GM19372 (cell line): ENCODE measurements around the gene GIMD1.
"Not testable (repeated sequence)": the region's sequence is repeated elsewhere in the genome, so short reads cannot be mapped to it uniquely, and the experiment has no call there.

ENCODE experiments used
- ATAC-seq: cut with Tn5 transposase; IDR thresholded peaks from one replicate; pipeline ENCODE4 v1.9.1; 2021; ENCODE audit warnings: mild to moderate bottlenecking, low read depth, moderate library complexity; ENCODE audit not compliant: unreplicated experiment

Gene GIMD1

DNA sequence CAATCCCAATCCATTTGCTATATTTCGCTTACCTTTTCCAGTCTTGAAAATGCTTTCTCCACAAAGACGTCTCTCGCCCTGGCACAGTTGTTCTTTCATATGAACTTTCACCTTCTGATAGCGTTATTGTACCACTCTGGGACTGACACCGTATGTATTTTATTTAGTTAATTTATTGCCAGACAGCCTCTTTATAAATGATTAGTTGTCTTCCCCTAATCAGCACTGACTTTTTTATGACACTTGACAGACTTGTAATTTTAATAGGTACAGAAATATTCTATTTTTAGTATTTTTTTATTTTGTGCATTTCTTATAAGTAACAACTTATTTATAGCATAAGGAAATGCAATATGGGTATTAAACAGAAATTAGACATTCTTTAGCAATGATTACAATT lies at the start of gene GIMD1:
Gene GIMD1 (minus strand): TSS at position 101 of the 400 bp plus-strand sequence. CDS start 1,343 bp downstream, outside the sequence.
- ATAC-seq: no peak

DNA sequence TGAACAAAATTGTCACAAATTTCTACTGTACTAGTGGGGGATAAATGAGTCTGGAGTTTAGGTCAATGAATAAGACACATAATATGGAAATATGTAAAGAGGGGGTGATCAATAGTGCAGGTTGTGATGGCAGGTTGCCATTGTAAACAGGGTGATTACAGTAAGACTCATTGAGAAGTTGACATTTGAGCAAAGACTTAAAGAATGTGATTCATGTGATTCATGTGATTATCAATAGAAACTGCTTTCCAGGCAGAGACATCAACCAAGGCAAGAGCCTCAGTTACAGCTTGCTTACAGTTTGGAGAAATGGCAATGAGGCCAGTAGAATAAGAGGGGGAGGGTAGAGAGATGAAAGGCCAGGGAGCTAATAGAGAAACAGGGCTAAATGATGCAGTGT lies 45.8 kb upstream of the GIMD1 start:
- no peak for ATAC-seq

DNA sequence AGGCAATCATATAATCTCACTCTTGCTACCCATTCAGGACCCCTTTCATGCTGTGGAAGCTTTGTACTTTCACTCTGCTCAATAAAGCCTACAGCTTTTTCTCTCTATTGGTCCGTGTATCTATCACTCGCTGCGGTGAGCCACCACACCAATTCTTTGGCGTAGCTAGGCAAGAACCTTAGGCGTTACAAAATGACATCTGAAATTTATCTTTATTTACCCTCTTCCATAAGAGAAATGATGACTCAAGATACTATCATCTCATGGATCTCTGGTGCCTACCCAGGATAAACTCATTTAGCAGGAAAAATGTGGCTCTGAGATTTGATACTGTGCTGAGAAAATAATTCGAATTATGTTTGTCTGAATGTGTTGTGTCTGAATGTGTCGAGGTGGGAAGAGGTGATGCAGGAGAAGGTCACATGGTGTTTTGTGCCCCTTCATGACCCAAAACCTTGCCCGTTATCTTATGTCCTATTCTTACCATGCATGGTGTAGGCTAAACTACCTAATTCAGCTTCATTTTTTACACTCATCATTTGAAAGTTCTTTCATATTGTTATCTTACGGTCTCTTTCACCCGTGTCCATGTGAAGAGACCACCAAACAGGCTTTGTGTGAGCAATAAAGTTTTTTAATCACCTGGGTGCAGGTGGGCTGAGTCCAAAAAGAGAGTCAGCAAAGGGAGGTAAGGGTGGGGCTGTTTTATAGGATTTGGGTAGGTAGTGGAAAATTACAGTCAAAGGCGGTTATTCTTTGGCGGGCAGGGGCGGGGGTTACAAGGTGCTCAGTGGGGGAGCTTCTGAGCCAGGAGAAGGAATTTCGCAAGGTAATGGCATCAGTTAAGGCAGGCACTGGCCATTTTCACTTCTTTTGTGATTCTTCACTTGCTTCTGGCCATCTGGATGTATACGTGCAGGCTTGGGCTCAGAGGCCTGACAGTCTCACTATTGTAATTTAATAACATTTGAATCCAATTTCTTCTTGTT lies 41.6 kb upstream of the GIMD1 start:
- no peak for ATAC-seq

DNA sequence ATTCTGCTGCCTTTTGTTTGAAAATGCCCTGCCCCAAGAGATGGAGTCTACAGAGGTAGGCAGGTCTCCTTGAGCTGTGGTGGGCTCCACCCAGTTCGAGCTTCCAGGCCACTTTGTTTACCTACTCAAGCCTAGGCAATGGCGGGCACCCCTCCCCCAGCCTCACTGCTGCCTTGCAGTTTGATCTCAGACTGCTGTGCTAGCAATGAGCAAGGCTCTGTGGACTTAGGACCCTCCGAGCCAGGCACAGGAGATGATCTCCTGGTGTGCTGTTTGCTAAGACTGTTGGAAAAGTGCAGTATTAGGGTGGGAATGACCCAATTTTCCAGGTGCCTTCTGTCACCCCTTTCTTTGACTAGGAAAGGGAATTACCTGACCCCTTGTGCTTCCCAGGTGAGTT lies 39.4 kb upstream of the GIMD1 start:
- ATAC-seq: not testable (repeated sequence)

DNA sequence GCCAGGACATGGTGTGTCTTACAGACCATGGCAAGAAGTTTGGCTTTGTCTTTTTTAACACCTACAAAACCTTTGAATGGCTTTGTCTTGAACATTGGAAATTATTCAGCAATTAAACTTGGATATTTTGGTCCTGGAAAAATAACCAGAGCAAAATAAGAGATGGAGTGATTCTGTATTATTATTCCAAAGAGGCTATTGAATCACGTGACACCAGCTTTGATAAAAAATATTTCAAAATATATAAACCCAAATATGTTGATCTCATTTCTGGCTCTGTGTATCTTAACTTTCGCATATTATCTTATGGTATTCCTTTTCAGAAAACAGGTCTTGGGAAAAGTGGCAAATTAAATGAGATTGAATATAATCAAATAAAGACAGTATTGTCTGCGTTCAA lies 32.6 kb upstream of the GIMD1 start:
- no peak for ATAC-seq

DNA sequence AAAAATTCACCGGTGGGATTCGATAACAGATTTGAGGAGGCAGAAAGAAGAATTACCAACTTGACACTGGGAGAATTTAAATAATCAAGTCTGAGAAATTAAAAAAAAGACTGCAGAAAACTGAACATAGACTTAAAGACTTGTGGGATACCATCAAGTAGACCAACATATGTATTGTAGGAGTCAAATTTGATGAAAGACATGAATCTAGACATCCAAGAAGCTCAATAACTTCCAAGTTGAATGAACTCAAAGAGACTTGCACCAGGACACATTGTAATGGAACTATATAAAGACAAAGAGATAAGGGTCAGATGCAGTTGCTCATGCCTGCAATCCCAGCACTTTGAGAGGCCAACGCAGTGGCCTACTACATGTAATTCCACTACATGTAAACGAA lies 30.3 kb upstream of the GIMD1 start:
- not testable (repeated sequence) for ATAC-seq

DNA sequence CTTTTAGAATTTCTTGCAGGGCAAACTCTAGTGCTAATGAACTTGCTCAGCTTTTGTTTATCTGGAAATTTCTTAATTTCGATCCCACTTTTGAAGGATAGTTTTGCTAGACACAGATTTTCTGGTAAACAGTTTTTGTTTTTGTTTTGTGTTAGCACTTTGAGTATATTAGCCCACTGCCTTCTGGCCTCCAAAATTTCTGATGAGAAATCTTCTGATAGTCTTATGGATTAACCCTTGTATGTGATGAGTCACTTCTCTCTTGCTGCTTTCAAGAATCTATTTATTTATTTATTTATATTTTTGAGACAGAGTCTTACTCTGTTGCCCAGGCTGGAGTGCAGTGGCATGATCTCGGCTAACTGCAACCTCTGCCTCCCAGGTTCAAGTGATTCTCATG lies 27.0 kb upstream of the GIMD1 start:
- no peak for ATAC-seq

DNA sequence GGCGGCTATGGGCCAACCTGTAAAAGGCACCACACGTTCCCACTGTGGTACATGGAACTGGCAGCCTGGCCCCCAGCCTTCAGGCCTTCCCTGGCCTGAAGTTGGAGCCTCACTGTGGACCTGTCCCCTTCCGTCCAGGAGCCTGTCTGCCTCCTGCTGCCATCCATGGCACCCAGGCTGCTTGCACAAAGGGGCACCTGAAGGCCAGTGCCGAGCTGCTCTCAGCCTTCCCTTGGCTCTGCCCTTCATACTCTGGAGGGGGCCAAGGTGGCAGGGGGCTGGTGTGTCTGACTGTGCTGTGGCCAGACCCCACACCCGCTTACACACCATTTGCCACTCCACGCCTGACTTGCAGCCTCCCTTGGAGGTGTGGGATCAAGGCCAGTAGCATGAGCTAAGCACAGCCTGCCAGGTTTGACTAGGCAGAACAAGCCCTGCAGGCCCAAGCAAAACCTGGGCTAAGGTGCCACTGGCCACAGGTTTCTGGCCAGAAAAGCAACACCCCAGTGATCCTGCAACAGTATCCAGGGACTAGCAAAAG lies 17.3 kb upstream of the GIMD1 start:
- ATAC-seq: no peak

DNA sequence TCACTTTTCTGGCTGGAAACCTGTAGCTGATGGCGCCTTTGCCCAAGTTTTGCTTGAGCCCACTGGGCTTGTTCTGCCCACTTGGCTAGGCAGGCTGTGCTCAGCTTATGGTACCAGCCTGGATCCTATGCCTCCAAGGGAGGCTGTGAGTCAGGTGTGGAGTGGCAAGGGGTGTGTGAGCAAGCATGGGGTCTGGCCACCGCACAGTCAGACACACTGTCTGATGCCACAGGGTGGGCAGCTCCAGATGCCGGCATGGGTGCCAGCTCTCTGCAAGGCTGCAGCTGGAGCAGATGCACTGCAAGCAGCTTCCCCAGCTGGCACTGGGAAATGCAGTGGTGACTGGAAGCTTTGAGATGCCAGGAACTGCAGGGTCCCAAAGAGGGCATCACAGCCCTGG lies 16.3 kb upstream of the GIMD1 start:
- no peak for ATAC-seq

DNA sequence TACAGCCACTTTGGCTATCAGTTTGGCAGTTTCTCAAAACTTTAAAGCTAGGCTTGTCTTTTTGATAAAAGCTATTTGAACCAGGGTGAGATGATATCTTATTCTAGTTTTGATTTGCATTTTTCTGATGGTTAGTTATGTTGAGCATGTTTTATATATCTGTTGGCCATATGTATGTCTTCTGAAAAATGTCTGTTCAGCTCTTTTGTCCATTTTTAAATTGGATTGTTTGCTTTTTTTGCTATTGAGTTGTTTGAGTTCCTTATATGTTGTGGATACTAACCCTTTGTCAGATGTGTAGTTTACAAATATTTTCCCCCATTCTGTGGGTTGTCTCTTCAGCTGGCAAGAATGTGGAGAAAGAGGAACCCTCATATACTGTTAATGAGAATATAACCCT lies 11.6 kb upstream of the GIMD1 start:
- ATAC-seq: no peak

DNA sequence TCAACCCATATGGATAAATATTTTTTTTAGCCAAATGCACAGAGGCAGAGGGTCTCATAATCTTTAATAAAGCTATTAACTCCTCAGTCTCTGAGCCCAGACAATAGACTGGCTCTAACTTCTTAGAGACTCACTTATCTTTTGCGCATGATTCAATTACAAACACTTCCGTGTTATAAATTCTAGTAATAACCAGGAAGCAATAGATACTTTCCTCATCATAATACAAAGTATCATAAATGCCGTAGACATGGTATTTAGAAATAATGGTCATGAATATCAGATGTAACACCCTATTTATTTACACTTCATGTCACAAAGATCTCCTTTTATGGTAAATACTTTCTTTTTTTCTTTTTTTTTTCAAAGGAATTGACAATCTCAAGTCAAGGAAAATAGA lies 4.4 kb upstream of the GIMD1 start:
- ATAC-seq: no peak

DNA sequence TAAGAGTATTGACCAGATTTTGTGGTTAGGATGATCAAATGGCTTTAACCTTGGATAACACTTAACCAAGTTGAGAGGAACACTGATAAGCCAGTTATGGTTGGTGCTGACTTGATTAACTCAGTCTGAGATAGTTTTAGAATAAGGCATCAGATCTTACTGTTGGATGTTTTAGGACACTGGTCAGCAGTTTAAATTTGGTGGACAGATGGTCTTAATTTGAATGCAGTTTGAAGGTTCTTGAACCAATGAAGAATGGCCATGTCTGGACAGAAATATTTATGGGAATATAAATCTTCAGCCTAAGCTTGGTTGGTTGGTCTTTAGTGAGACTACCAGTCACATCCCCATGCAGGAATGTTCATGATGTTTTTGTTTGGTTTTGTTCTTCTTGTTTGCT lies 2.6 kb upstream of the GIMD1 start:
- no peak for ATAC-seq

DNA sequence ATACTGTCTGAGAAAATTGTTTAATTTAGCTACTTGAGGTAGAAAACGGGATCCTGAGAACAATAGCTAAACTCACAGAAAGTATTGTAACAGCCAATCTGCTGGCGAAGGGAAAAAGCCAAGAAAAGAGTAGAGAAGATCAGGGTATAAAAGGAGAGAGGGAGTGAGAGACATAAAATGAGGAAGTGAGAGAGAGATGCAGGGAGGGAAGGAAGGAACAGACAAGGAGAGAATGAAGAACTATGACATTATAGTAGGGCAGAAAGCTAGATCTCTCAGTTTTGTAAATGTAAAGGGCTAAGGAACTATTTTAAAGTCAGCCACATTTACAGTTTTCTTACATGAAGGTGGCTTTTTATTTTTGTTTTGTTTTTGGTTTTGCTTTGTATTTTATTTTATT lies 1.6 kb upstream of the GIMD1 start:
- ATAC-seq: no peak

DNA sequence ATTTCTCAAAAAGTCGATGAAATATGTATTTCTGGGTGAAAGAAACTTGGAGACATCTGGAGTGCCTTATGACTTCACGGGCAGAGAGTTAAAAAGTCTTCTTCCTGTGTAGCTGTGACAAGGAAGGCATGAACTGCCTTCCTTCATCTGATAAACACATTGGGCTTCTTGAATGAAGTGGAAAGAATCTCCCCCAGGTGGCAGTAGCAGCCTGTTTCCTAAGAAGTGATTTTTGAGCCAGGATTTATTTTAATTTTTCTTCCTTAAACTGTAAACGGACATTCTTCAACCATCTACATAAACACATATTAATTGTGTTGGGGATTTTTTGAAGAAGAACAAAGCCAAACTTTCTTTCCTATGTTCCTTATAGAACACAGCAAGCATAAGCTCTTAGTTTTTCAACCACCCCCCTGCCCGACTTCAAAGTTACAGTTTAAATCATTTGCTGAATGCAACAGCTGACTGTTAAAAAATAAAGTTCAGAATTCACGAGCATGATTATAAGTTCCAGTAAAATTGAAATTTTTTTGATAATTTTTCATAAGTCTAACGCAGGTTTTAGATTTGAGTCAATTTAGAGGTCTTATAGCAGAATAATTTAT lies 980 bp upstream of the GIMD1 start:
- peak; percentile 59 for ATAC-seq

DNA sequence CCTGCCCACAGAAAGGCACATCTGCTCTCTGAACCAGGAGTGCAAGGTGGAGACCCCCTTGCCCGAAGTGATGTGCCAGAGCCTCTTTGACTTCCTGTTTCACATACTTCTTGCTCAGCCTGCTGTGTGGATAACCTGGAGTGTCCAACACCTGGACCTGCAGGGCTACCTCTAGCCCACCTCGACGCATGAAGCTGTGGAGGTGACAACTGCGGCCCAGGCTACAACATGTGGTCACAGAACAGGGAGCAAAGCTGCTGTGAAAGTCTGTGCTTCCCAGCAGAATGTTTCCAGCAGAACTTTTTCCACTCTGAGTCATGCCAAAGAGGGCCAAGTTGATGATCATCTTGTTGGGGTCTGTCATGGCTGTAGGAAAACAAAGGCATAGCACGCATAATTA lies 1.5 kb downstream of the GIMD1 start:
- no peak for ATAC-seq

DNA sequence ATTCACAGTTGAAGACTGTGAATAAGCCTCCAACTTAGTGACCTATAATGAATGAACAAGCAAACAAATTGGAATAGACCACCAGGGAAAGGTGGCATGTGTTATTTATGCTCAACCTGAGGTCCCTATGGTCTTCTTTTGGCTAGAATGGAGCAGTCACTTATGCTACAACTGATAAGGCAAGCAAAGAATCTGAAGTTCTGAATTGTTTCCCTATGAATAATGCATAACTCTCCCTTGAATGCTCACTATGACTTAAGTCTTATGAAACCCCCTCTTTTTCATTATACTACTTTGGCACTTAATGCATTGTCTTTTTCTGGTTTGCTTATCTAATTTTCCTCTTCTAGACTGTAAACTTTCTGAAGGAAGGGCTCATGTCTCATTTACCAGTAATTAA lies 2.6 kb downstream of the GIMD1 start:
- no peak for ATAC-seq

DNA sequence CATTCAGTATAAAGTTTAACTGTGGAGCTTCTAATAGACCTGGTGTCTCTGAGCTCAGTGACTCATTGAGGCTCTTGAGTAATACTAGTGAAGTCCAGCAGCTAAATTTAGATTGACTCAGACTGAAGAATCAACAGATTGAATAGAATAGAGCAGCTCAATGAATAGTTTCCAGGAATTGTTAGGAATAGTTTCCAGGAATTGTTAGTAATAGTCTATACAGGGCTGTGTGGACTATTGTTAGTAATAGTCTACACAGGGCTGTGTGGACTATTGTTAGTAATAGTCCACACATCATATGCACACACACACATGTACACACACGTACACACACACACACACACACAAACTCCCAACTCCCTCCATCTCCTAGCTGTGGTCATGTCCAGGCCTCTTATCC lies 3.0 kb downstream of the GIMD1 start:
- no peak for ATAC-seq

DNA sequence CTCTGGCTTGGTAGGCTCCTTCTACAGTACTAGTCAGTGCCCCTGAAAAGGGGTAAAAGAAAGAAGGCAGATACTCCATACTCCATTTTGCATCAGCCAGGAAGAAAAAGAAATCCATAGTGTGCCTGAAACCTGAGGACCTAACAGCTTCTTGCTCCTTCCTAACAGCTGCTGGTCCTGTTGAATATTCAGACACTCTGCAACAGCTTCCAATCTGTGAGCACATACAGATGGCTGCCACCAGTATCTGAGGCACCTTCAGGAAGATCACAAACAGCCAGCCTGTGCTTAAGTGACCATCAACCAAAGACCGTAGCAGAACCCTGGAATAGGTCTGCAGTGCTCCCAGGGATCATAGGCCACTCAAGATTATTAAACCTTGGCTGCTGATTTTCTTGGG lies 4.3 kb downstream of the GIMD1 start:
- no peak for ATAC-seq

DNA sequence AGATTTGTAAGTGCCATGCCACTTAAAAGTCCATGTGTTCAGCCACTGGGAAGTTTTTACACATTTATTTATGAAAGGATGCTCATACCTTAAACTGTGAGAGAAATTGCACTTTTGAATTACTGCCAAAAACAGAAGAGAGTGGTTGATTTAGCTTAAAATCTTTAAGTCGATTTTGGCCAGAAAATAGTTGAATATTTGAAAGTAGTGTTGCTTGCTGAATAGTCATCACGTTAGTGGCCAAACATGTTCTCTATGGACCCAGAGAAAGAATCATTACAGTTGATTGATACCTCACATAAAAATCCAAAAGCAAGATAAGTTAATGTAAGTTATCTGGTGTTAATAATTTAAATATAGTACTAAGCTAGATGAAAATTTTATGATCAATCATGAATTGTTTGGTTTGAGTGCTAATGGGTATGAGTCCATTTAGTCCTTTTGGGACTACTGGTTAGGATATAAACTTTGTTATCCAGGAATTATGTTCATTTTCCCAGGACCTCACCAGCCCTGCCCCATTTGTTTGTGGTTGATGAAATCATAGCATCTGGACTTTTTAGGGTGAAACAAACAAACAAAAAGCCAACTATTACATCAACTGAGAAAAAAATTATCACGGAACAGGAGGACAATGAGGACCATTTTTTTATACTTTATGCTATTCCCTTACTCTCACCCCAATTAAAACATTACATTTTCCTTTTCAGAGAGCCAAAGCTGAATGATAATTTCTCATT lies 6.3 kb downstream of the GIMD1 start:
- ATAC-seq: no peak

DNA sequence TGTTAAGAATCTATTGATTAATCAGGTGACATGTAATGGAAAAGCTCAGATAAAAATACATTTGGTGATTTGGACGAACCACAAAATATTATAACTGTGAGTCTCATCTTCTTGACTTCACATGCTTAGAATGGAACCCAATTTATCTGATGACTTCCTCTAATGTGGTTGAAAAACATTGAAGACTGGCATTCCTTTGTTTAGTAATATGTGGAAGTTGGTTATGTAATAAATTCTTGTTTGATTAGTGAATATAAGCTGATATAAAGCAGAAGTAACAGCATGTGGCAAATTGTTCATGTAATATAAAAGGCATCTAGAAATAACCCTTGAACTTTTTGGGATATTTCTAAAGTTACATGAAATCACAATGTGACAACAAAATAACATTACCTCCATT lies 9.7 kb downstream of the GIMD1 start:
- no peak for ATAC-seq

DNA sequence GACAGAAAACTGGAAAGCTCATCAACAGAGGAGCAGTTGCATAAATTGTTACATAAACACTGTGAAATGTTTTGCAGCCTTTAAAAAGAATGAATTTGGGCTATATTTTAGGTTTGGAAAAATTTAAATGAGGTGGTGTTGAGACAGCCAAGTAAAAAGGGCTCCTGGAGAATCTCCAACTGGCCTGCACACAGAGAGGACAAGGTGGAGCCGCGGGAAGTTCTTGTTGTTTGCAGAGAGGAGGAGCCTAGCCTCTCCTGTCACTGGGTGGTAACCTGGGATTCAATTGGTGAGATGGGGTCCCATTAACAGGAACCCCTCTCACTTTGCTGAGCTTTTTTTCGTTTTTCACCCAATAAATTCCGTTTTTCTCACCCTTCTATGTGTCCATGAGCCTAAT lies 13.4 kb downstream of the GIMD1 start:
- ATAC-seq: no peak
